ENCODE data around the gene SCN4B.

DNA sequence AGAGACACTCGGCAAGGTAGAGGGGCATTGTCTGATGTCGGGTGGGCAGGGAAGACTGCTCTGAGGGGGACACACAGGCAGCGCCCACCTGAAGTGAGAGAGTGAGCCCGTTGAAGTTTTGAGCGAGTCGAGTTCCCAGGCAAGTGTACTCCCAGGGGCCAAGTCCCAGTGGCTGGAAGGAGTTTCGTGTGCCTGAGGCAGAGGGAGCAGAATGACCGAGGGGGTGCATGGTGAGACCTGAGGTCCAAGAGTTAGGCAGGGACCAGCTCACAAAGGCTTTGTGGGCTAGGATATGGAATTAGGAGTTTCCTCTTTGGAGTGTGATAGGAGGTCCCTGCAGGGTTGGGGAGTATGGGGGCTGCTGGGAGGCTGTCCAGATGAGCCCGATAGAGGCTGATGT, 17.6 kb upstream of the SCN4B start:
- TF ChIP-seq POLR2A (IDR thresholded peaks at IDR 0.05; ENCODE audit: low read depth, low read length) (no peak), POLR2AphosphoS5 (IDR thresholded peaks at IDR 0.05; ENCODE audit: low read depth, low read length) (no peak), TAF1 (IDR thresholded peaks at IDR 0.05; ENCODE audit: borderline replicate concordance, low read depth, low read length) (no peak)
